Endothelial cell of umbilical vein (primary cell): ENCODE results near the gene MORF4L1. TPM values are rescaled to one million over a fixed set of nuclear protein-coding genes. Genes with fewer than 3 reads are reported as not detected.

ENCODE experiments used
- BruUV-seq: library from RNA; stranded (reverse); fragments of 400-500 nt; replicated peaks from 2 replicates; lab custom pipeline; 2021; lab: Mats Ljungman, UMichigan
- CTCF ChIA-PET: fragments of 300-600, 350-600 bp; sonication (Branson Sonifier 250); formaldehyde crosslinking; loops from one replicate; lab custom pipeline; 2021; ENCODE audit warnings: antibody characterized with exemption, inconsistent platforms; lab: Charles Lee
- POLR2A ChIA-PET: fragments of 300-600, 350-600 bp; sonication (Branson Sonifier 250); formaldehyde crosslinking; loops from one replicate; lab custom pipeline; 2021; ENCODE audit warnings: antibody characterized with exemption, inconsistent platforms; lab: Charles Lee
- DNase-seq: peaks from one replicate; pipeline ENCODE4 v3.0.0-alpha.2; 2011; ENCODE audit warnings: low read depth, low spot score
- FAIRE-seq: peaks from 2 replicates; lab custom pipeline; 2011; peaks lifted over from hg19 to GRCh38; lab: Jason Lieb, UNC
- H2AFZ ChIP-seq: 2 replicates; pipeline ENCODE4 v1.6.0; 2012; ENCODE audit warnings: low read depth, low read length, control low read depth, inconsistent platforms
- H3K27ac ChIP-seq: 2 replicates; pipeline ENCODE4 v1.5.1; 2011; ENCODE audit warnings: low read depth, mild to moderate bottlenecking, control low read depth, low read length, moderate library complexity; ENCODE audit not compliant: insufficient read depth
- H3K27me3 ChIP-seq, 2 experiments: 2 replicates each; pipeline versions ENCODE4 v1.6.0 to v1.6.1; 2011; ENCODE audit warnings: low read length in 2 of 2, mixed read lengths in 1 of 2; ENCODE audit not compliant: control insufficient read depth in 2 of 2, insufficient read depth in 2 of 2
- H3K36me3 ChIP-seq, 2 experiments: 2 replicates in 1 of 2; 3 replicates in 1 of 2; pipeline ENCODE4 v1.5.1; 2011; ENCODE audit warnings: low read length in 2 of 2, mild to moderate bottlenecking in 1 of 2, moderate library complexity in 1 of 2; ENCODE audit not compliant: control insufficient read depth in 2 of 2, insufficient read depth in 2 of 2; ENCODE audit errors: extremely low read depth in 1 of 2
- H3K4me1 ChIP-seq: 3 replicates; pipeline ENCODE4 v1.5.1; 2011; ENCODE audit warnings: mild to moderate bottlenecking, low read length; ENCODE audit not compliant: control insufficient read depth, insufficient read depth; ENCODE audit errors: extremely low read depth
- H3K4me2 ChIP-seq: 2 replicates; pipeline ENCODE4 v1.6.1; 2011; ENCODE audit warnings: low read length, control low read depth, mixed read lengths; ENCODE audit not compliant: insufficient read depth
- H3K4me3 ChIP-seq, 3 experiments: fragments of 200-600 bp in 1 of 3; sonication (generic), shearing (Covaris generic) in 1 of 3; replicated peaks in 1 of 3; 2 replicates each; pipeline ENCODE4 v1.5.1; 2011 to 2016; ENCODE audit warnings: control low read depth in 3 of 3, low read length in 3 of 3, mild to moderate bottlenecking in 2 of 3, inconsistent platforms in 1 of 3, low read depth in 1 of 3, moderate library complexity in 1 of 3; ENCODE audit not compliant: insufficient read depth in 1 of 3
- H3K79me2 ChIP-seq: 2 replicates; pipeline ENCODE4 v1.6.0; 2012; ENCODE audit warnings: low read length, inconsistent platforms; ENCODE audit not compliant: control insufficient read depth, insufficient read depth
- H3K9ac ChIP-seq: replicated peaks from 2 replicates; pipeline ENCODE3; 2011; ENCODE audit warnings: low read length, control low read depth; ENCODE audit not compliant: insufficient read depth; ENCODE audit errors: extremely low read depth
- H3K9me1 ChIP-seq: replicated peaks from 3 replicates; pipeline ENCODE4 v1.6.0; 2011; ENCODE audit warnings: mild to moderate bottlenecking, low read length; ENCODE audit not compliant: control insufficient read depth, insufficient read depth; ENCODE audit errors: extremely low read depth
- H3K9me3 ChIP-seq: replicated peaks from 2 replicates; pipeline ENCODE4 v1.5.1; 2012; ENCODE audit warnings: low read length, inconsistent platforms; ENCODE audit not compliant: control insufficient read depth, insufficient read depth
- H4K20me1 ChIP-seq: replicated peaks from 2 replicates; pipeline ENCODE3; 2011; ENCODE audit warnings: mild to moderate bottlenecking, low read length; ENCODE audit not compliant: control insufficient read depth, insufficient read depth; ENCODE audit errors: extremely low read depth
- EZH2 ChIP-seq: IDR thresholded peaks from 2 replicates; pipeline ENCODE4 v1.6.1; 2012; ENCODE audit warnings: borderline replicate concordance, low read depth, mild to moderate bottlenecking, moderate library complexity, low read length, inconsistent platforms; ENCODE audit not compliant: severe bottlenecking
- FOS ChIP-seq: IDR thresholded peaks from 2 replicates; pipeline ENCODE4 v1.6.1; 2011; ENCODE audit warnings: mild to moderate bottlenecking, low read length, moderate library complexity, borderline replicate concordance; ENCODE audit not compliant: insufficient read depth
- GATA2 ChIP-seq: IDR thresholded peaks from 2 replicates; pipeline ENCODE4 v1.7.0; 2011; ENCODE audit warnings: low read depth, mild to moderate bottlenecking, moderate library complexity, mixed read lengths, low read length; ENCODE audit not compliant: insufficient read length, insufficient read depth
- JUN ChIP-seq: IDR thresholded peaks from 2 replicates; pipeline ENCODE4 v1.6.1; 2011; ENCODE audit warnings: borderline replicate concordance, low read depth; ENCODE audit not compliant: insufficient read length, insufficient read depth
- MYC ChIP-seq: IDR thresholded peaks from one replicate; pipeline ENCODE4 v1.6.1; 2011; ENCODE audit warnings: mild to moderate bottlenecking, low read depth, low read length
- POLR2A ChIP-seq: IDR thresholded peaks from 2 replicates; pipeline ENCODE4 v1.6.1; 2012; ENCODE audit warnings: low read depth, mild to moderate bottlenecking, control low read depth, low read length
- POLR2AphosphoS5 ChIP-seq: IDR thresholded peaks from 2 replicates; pipeline ENCODE4 v1.6.1; 2012; ENCODE audit warnings: low read depth, mild to moderate bottlenecking, control low read depth, low read length, moderate library complexity; ENCODE audit not compliant: insufficient read depth
- dilution Hi-C: fragments of 300-500 bp; cut with MboI; formaldehyde crosslinking; loops from one replicate; pipeline ENCODE4 v1.15.0; 2019; ENCODE audit warnings: low sequenced_read_pairs; ENCODE audit not compliant: extremely low pct_ligation_motif_present
- intact Hi-C: fragments of 100-400 bp; cut with micrococcal nuclease; formaldehyde crosslinking; loops from one replicate; pipeline ENCODE4 v1.10.0; 2022
- polyA plus RNA-seq, 4 experiments: library from polyadenylated mRNA; depleted of rRNA in 3 of 4; stranded (reverse) in 3 of 4; unstranded in 1 of 4; fragments of >200 nt; gene quantifications; 2 replicates each; pipeline versions ENCODE4 v1.2.1 to v1.2.3, GENCODE V29; 2011 to 2012; ENCODE audit warnings: missing spikeins in 1 of 4
- total RNA-seq: library from RNA; stranded (reverse); gene quantifications from 2 replicates; pipeline ENCODE4 v1.2.3, GENCODE V29; 2021
- TF ChIP-seq, protein P1 (sequence below), 2 donors: IDR thresholded peaks; 1 replicate in 1 of 2; 2 replicates in 1 of 2; pipeline ENCODE4 v1.5.1; 2011; ENCODE audit warnings: low read length in 2 of 2, mild to moderate bottlenecking in 2 of 2, moderate library complexity in 2 of 2, control low read depth in 1 of 2, inconsistent platforms in 1 of 2, low read depth in 1 of 2; ENCODE audit not compliant: insufficient read depth in 1 of 2; ENCODE audit errors: extremely low read depth in 1 of 2
- TF ChIP-seq, protein P2 (sequence below): IDR thresholded peaks from 2 replicates; pipeline ENCODE4 v1.6.1; 2011; ENCODE audit not compliant: insufficient read depth, insufficient read length

Gene MORF4L1
- total and polyA plus RNA-seq, 2 donors (not counting 3 experiments of a cell fraction or from before 2014, with no cell fraction given), result 164 to 404 TPM

DNA sequence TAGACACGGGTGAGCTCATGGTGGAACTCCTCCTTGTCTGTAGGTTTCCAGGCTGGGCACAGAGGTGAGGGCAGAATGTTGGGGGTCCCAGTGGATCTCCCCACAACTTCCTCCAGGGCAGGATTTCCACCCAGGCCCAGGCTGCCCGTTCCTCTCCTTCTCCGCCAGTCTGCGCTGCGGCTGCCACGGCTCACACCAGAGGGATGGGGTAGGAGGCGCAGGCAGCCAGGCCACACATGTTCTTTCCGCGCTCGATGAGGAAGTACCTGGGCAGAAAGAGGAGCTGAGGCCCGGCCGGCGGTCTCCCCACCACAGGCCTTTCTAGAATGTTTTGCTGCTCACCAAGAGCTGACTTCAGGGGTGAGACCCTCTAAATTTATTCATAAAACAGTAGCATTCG lies 49.2 kb downstream of the MORF4L1 start:
- no peaks in the 10 kb centered on the region for H3K27me3 ChIP-seq
- no peak overlapping the region for H3K27ac ChIP-seq
- no peaks in the 10 kb centered on the region for H4K20me1 ChIP-seq
- ChIA-PET CTCF (interaction anchor here (0.7 to 3.4 kb wide), 5 partner anchors 13 to 85 kb away, joined by 3 to 16 read pairs (median 5); no protein-coding TSS in a partner anchor), POLR2A (no interaction called here)
- H3K36me3 ChIP-seq, result peaks cover 19 to 21% of the 10 kb centered on the region in 2 experiments
- no peak overlapping the region for H3K9ac ChIP-seq
- no TSS peak for BruUV-seq
- TF ChIP-seq EZH2, result no peak
- H2AFZ ChIP-seq, result no peak overlapping the region
- no peak for DNase-seq
- no peak overlapping the region for H3K4me2 ChIP-seq
- no peaks in the 10 kb centered on the region for H3K79me2 ChIP-seq
- H3K9me1 ChIP-seq, result no peaks in the 10 kb centered on the region
- dilution Hi-C loops (no loop called here), intact Hi-C loops (no loop called here)
- no peaks in the 10 kb centered on the region for H3K9me3 ChIP-seq
- H3K4me1 ChIP-seq, result no peaks in the 10 kb centered on the region
- no peak overlapping the region for H3K4me3 ChIP-seq
- FAIRE-seq, result no peak

DNA sequence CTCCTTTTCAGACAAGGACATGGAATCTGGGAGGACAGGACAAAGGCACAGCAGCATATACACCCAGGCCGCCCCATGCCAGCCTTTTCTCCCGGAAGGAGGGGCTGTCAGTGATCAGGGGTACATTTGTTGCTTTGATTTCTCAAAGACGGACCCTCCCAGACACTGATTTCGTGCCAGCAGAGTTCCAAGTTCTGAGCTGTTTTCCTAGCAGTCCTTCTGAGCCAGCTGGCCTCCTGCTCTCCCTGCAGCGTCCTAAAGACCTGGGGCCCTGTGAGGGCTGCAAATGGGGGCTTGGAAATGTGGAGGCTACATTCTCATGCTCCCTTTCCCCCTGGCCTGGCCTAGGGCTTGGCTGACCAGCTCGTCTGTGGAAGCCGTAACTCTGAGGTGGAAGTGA lies 49.8 kb downstream of the MORF4L1 start:
- CTCF ChIA-PET, result interaction anchor here (0.7 to 2.5 kb wide), 4 partner anchors 15 to 85 kb away, joined by 3 to 10 read pairs (median 4); no protein-coding TSS in a partner anchor
- H3K4me1 ChIP-seq, result no peaks in the 10 kb centered on the region
- peaks cover 18 to 25% of the 10 kb centered on the region in 2 experiments for H3K36me3 ChIP-seq
- H3K27ac ChIP-seq, result no peak overlapping the region
- no peaks in the 10 kb centered on the region for H3K9me1 ChIP-seq
- no peaks in the 10 kb centered on the region for H3K27me3 ChIP-seq
- intact Hi-C loops, result no loop called here
- FAIRE-seq, result no peak
- dilution Hi-C loops, result no loop called here
- H3K4me3 ChIP-seq, result no peak overlapping the region
- H3K9ac ChIP-seq, result no peak overlapping the region
- no peaks in the 10 kb centered on the region for H3K9me3 ChIP-seq
- TF ChIP-seq EZH2 (no peak), POLR2A (no peak), POLR2AphosphoS5 (no peak), GATA2 (no peak), MYC (no peak), JUN (no peak), FOS (no peak)
- TF ChIP-seq, protein P1, sequence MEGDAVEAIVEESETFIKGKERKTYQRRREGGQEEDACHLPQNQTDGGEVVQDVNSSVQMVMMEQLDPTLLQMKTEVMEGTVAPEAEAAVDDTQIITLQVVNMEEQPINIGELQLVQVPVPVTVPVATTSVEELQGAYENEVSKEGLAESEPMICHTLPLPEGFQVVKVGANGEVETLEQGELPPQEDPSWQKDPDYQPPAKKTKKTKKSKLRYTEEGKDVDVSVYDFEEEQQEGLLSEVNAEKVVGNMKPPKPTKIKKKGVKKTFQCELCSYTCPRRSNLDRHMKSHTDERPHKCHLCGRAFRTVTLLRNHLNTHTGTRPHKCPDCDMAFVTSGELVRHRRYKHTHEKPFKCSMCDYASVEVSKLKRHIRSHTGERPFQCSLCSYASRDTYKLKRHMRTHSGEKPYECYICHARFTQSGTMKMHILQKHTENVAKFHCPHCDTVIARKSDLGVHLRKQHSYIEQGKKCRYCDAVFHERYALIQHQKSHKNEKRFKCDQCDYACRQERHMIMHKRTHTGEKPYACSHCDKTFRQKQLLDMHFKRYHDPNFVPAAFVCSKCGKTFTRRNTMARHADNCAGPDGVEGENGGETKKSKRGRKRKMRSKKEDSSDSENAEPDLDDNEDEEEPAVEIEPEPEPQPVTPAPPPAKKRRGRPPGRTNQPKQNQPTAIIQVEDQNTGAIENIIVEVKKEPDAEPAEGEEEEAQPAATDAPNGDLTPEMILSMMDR (IDR thresholded peaks at IDR 0.05; ENCODE audit: extremely low read depth in 1 of 2, insufficient read depth in 1 of 2, low read depth in 1 of 2, low read length in 2 of 2), result no peak
- TF ChIP-seq, protein P2, sequence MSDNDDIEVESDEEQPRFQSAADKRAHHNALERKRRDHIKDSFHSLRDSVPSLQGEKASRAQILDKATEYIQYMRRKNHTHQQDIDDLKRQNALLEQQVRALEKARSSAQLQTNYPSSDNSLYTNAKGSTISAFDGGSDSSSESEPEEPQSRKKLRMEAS, result no peak
- POLR2A ChIA-PET, result no interaction called here
- BruUV-seq, result no TSS peak
- no peaks in the 10 kb centered on the region for H4K20me1 ChIP-seq
- DNase-seq, result no peak
- no peak overlapping the region for H3K4me2 ChIP-seq
- no peaks in the 10 kb centered on the region for H3K79me2 ChIP-seq
- no peak overlapping the region for H2AFZ ChIP-seq
